ENCODE measurements around the gene MCTP1.

Gene MCTP1

DNA sequence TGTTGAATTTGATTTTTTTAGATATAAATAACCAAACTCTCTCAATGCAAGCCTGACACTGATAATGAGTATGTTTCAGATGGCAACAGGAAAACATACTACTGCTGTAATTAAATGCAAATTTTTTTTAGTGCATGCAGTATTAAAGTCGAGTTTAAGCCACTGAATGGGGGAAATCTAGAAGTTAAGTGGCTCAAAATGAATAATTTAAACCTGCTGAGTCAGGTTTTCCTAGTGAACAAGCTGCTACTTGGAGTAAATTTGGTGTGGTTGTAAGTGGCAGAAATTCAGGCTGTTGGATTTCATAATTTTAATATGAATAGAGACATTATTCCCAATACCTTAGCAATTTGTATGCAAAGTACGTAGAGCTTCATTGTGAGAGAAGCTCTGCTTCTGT is 544.6 kb downstream of the MCTP1 start:
- TF ChIP-seq, protein P1, sequence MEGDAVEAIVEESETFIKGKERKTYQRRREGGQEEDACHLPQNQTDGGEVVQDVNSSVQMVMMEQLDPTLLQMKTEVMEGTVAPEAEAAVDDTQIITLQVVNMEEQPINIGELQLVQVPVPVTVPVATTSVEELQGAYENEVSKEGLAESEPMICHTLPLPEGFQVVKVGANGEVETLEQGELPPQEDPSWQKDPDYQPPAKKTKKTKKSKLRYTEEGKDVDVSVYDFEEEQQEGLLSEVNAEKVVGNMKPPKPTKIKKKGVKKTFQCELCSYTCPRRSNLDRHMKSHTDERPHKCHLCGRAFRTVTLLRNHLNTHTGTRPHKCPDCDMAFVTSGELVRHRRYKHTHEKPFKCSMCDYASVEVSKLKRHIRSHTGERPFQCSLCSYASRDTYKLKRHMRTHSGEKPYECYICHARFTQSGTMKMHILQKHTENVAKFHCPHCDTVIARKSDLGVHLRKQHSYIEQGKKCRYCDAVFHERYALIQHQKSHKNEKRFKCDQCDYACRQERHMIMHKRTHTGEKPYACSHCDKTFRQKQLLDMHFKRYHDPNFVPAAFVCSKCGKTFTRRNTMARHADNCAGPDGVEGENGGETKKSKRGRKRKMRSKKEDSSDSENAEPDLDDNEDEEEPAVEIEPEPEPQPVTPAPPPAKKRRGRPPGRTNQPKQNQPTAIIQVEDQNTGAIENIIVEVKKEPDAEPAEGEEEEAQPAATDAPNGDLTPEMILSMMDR (IDR thresholded peaks at IDR 0.05; ENCODE audit: low read depth, low read length), result no peak
- no peak for DNase-seq (ENCODE audit: extremely low read depth, low read depth)

DNA sequence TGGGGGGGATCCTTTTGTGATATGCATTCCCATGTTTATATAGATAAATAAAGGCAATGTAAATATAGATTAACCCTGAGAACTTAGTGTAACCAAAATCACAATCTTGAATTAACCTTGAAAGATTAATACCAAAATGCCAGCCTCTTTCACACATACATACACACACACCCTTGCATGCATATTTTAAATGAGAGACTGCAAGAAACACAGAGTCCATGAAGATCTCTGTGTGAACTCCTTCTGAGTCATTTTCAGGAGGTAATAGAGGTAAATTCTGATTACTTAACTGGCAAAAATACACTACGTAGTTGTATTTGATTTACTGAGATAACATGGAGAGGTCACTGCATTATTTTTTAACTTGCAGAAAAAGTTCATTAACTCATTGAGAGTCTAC is 548.4 kb downstream of the MCTP1 start:
- DNase-seq (ENCODE audit: extremely low read depth, low read depth), result no peak
- TF ChIP-seq, protein P1 (IDR thresholded peaks at IDR 0.05; ENCODE audit: low read depth, low read length), result no peak

DNA sequence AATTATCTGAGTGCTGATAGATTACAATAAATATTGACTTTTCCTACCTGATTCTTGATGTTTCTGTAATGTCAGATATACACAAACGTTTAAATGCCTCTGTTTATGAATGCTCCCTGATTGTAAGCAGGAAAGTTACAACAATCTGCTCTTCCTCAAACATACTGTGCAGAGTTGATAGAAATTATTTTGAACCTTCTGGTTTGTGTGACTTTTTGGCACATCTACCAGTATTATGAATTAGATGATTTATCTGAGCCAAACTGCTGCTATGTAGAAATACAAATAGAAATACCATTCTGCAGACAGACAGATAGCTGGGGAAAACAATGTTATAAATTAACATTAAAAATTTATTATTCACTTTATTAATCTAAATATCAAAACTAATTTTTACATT is 553.4 kb downstream of the MCTP1 start:
- TF ChIP-seq, protein P1 (IDR thresholded peaks at IDR 0.05; ENCODE audit: low read depth, low read length), result no peak
- DNase-seq (ENCODE audit: extremely low read depth, low read depth), result no peak

GRCh38 chr5:94725142-94725541 is 559.8 kb downstream of the MCTP1 start:
- TF ChIP-seq, protein P1 (IDR thresholded peaks at IDR 0.05; ENCODE audit: low read depth, low read length), result no peak
- no peak for DNase-seq (ENCODE audit: extremely low read depth, low read depth)

DNA sequence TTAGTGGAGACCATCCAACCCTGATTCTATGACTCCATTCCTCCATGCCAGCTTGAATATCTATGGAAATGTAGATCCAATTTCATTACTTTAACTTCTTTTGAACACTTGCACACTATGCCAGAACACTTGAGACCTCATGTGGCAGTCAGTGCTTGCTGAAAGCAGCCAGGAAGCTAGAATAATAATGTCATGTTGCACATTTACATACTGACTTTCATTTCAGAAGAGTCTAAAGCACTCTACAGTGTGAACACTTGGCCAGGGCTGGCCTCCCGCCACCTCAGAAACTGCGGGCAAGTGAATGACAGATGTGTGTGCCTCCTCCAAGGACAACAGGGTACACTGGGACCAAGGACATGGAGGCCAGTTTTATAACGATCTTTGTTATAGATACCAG is 569.1 kb downstream of the MCTP1 start:
- TF ChIP-seq, protein P1 (IDR thresholded peaks at IDR 0.05; ENCODE audit: low read depth, low read length), result no peak
- DNase-seq (ENCODE audit: extremely low read depth, low read depth), result no peak

- no peak for DNase-seq (ENCODE audit: extremely low read depth, low read depth)
- TF ChIP-seq, protein P1 (IDR thresholded peaks at IDR 0.05; ENCODE audit: low read depth, low read length), result no peak
Measured at GRCh38 chr5:94711785-94712184, 573.1 kb downstream of the MCTP1 start.

GRCh38 chr5:94709277-94709676 is 575.6 kb downstream of the MCTP1 start:
- no peak for DNase-seq (ENCODE audit: extremely low read depth, low read depth)

More at GRCh38 chr5:94709277-94709676, 575.6 kb downstream of the MCTP1 start:
- TF ChIP-seq, protein P1 (IDR thresholded peaks at IDR 0.05; ENCODE audit: low read depth, low read length), result no peak
